ENCODE measurements around the gene KIAA1671.
"Not testable (repeated sequence)": the region's sequence is repeated elsewhere in the genome, so short reads cannot be mapped to it uniquely, and the experiment has no call there.

KIAA1671 gene

GRCh38 chr22:25177895-25178294, 225.4 kb downstream of the KIAA1671 start:
- ChIA-PET POLR2A (no interaction called here), CTCF (no interaction called here)
- DNase-seq (ENCODE audit: low read depth, low spot score), result no peak
- no peak for TF ChIP-seq CTCF (IDR thresholded peaks at IDR 0.05; ENCODE audit: insufficient read depth, low read length, missing control alignments)
- no peak overlapping the region for H3K4me3 ChIP-seq (ENCODE audit: low read depth, low read length)

GRCh38 chr22:25178348-25178747, 225.8 kb downstream of the KIAA1671 start:
- H3K4me3 ChIP-seq (ENCODE audit: low read depth, low read length); POLR2A ChIA-PET; CTCF ChIA-PET; DNase-seq (ENCODE audit: low read depth, low spot score): not testable (repeated sequence)

- CTCF ChIA-PET; DNase-seq (ENCODE audit: low read depth, low spot score); H3K4me3 ChIP-seq (ENCODE audit: low read depth, low read length); POLR2A ChIA-PET: not testable (repeated sequence)
Observed at GRCh38 chr22:25178869-25179631, 226.5 kb downstream of the KIAA1671 start.

GRCh38 chr22:25182131-25183110, 229.9 kb downstream of the KIAA1671 start:
- CTCF ChIA-PET, result interaction anchor here (1.7 kb wide), 1 partner anchor 20 kb away, joined by 4 read pairs; no protein-coding TSS in a partner anchor
- no peak for DNase-seq (ENCODE audit: low read depth, low spot score)
- no peak overlapping the region for H3K4me3 ChIP-seq (ENCODE audit: low read depth, low read length)
- POLR2A ChIA-PET, result no interaction called here
- TF ChIP-seq CTCF (IDR thresholded peaks at IDR 0.05; ENCODE audit: insufficient read depth, low read length, missing control alignments), result no peak

- DNase-seq (ENCODE audit: low read depth, low spot score), result no peak
- ChIA-PET POLR2A (no interaction called here), CTCF (no interaction called here)
- no peak overlapping the region for H3K4me3 ChIP-seq (ENCODE audit: low read depth, low read length)
- no peak for TF ChIP-seq CTCF (IDR thresholded peaks at IDR 0.05; ENCODE audit: insufficient read depth, low read length, missing control alignments)
Observed at GRCh38 chr22:25183949-25184619, 231.6 kb downstream of the KIAA1671 start.

GRCh38 chr22:25186140-25186539, 233.6 kb downstream of the KIAA1671 start:
- no peak overlapping the region for H3K4me3 ChIP-seq (ENCODE audit: low read depth, low read length)
- CTCF ChIA-PET, result interaction anchor here (0.6 to 1.1 kb wide), 2 partner anchors 16 to 684 kb away, joined by 3 to 5 read pairs; no protein-coding TSS in a partner anchor
- DNase-seq (ENCODE audit: low read depth, low spot score), result no peak
- POLR2A ChIA-PET, result no interaction called here
- no peak for TF ChIP-seq CTCF (IDR thresholded peaks at IDR 0.05; ENCODE audit: insufficient read depth, low read length, missing control alignments)

GRCh38 chr22:25187469-25187868, 235.0 kb downstream of the KIAA1671 start:
- DNase-seq (ENCODE audit: low read depth, low spot score), result no peak
- H3K4me3 ChIP-seq (ENCODE audit: low read depth, low read length), result no peak overlapping the region
- POLR2A ChIA-PET, result no interaction called here
- TF ChIP-seq CTCF (IDR thresholded peaks at IDR 0.05; ENCODE audit: insufficient read depth, low read length, missing control alignments), result no peak
- CTCF ChIA-PET, result interaction anchor here (1.7 kb wide), 1 partner anchor 15 kb away, joined by 6 read pairs; no protein-coding TSS in a partner anchor
